Endodermal cell (in vitro differentiated cells): ENCODE data around the gene KLF15. TPM values are rescaled to one million over a fixed set of nuclear protein-coding genes. Genes with fewer than 3 reads are reported as not detected.

Experiments used
- DNase-seq: peaks from one replicate; pipeline ENCODE4 v3.0.0-alpha.2; 2017
- H3K27ac ChIP-seq: 2 replicates; pipeline ENCODE4 v1.5.1; 2013; ENCODE audit warnings: mild to moderate bottlenecking, low read depth, low read length, moderate library complexity
- H3K27me3 ChIP-seq: 2 replicates; pipeline ENCODE4 v1.6.1; 2013; ENCODE audit warnings: mild to moderate bottlenecking, low read length, moderate library complexity; ENCODE audit not compliant: insufficient read depth, control insufficient read depth, poor library complexity, severe bottlenecking
- H3K36me3 ChIP-seq: 2 replicates; pipeline ENCODE4 v1.7.0; 2013; ENCODE audit warnings: mild to moderate bottlenecking, low read length, moderate library complexity; ENCODE audit not compliant: control insufficient read depth, insufficient read depth
- H3K4me1 ChIP-seq: one replicate; pipeline ENCODE4 v1.7.0; 2013; ENCODE audit warnings: low read length; ENCODE audit not compliant: control insufficient read depth, insufficient read depth
- H3K4me3 ChIP-seq: 2 replicates; pipeline ENCODE4 v1.5.1; 2013; ENCODE audit warnings: mild to moderate bottlenecking, low read length, moderate library complexity
- H3K9ac ChIP-seq: 2 replicates; pipeline ENCODE4 v1.6.1; 2013; ENCODE audit warnings: mild to moderate bottlenecking, low read length, moderate library complexity; ENCODE audit not compliant: poor library complexity, severe bottlenecking; ENCODE audit errors: extremely low read depth
- H3K9me3 ChIP-seq: 2 replicates; pipeline ENCODE4 v1.6.1; 2013; ENCODE audit warnings: mild to moderate bottlenecking, low read length, moderate library complexity; ENCODE audit not compliant: control insufficient read depth
- H3K27ac Mint-ChIP-seq: 2 replicates; pipeline ENCODE4 v1.8.0; 2020; ENCODE audit warnings: mixed read lengths
- H3K27me3 Mint-ChIP-seq: 2 replicates; pipeline ENCODE4 v1.8.0; 2021; ENCODE audit warnings: mild to moderate bottlenecking, mixed read lengths; ENCODE audit not compliant: insufficient read depth
- H3K36me3 Mint-ChIP-seq: 2 replicates; pipeline ENCODE4 v1.8.0; 2020; ENCODE audit warnings: low read depth, mixed read lengths
- H3K4me1 Mint-ChIP-seq: 2 replicates; pipeline ENCODE4 v1.8.0; 2020; ENCODE audit warnings: mixed read lengths
- H3K4me3 Mint-ChIP-seq: 2 replicates; pipeline ENCODE4 v1.8.0; 2020; ENCODE audit warnings: mild to moderate bottlenecking, moderate library complexity, mixed read lengths
- H3K9me3 Mint-ChIP-seq: 2 replicates; pipeline ENCODE4 v1.8.0; 2020; ENCODE audit warnings: mild to moderate bottlenecking, mixed read lengths
- CTCF ChIP-seq: fragments of 200-600 bp; sonication (generic); conservative IDR thresholded peaks from 2 replicates; pipeline ENCODE4 v1.5.0; 2021; ENCODE audit warnings: antibody characterized with exemption, mild to moderate bottlenecking
- WGBS, 2 experiments: methylation state at CpG; one replicate each; pipeline versions ENCODE4 v1.1.5 to v1.1.7; 2013; ENCODE audit warnings: missing lambda C conversion rate in 2 of 2, mixed read lengths in 1 of 2; ENCODE audit not compliant: insufficient coverage in 1 of 2, insufficient read length in 1 of 2; 5-methylcytosine and 5-hydroxymethylcytosine counted together
- total RNA-seq, 2 donors: library from RNA; stranded (reverse); fragmentation: NEBNext Ultra II Directional in 1 of 2; extraction: Animal tissue kit (Norgen Biotek cat#: 25700) in 1 of 2; gene quantifications; 2 replicates in 1 of 2; 3 replicates in 1 of 2; pipeline ENCODE4 v1.2.1, GENCODE V29; 2021

Gene KLF15
- total RNA-seq, 2 donors from 2014 or later, result 20.7 to 31.1 TPM

GRCh38 chr3:126343649-126344035, 13.6 kb downstream of the KLF15 start:
- TF ChIP-seq CTCF, result no peak
- H3K27ac ChIP-seq, result no peak overlapping the region

DNA sequence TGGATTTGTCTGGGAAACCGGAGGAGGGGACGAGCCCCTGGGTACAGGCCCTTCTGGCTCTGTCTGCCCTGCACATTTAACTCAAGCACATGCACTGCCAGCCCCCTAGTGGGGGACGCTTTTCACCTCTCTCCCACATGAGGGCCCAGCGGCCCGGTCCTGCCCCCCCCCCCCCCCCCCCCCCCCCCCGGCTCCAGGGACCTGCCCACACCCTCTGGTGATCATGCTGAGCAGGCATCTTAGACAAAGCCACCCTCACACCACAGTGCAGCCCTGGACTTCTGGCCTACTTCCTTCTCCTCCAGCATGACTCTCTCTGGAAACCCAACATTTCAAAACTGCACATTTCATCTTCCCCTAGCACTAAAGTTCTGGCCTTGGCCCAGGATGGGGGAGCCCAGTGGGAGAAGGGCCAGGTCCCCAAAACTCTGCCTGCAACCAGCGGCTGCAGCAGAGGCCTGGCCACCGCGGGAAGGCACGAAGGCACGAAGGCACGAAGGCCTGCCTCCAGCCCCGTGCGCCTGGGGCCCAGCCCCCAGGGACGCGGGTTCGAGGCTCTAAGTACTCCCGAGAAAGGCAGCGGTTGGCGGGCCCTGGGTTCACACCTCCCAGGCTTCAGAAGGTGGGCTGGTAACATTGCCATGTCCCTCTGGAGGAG, 14.1 kb downstream of the KLF15 start:
- Histone ChIP-seq H3K36me3 (no peaks in the 10 kb centered on the region), H3K4me3 (no peak overlapping the region), H3K9me3 (no peaks in the 10 kb centered on the region), H3K9ac (no peak overlapping the region), H3K27ac (no peak overlapping the region), H3K4me1 (no peaks in the 10 kb centered on the region), H3K27me3 (no peaks in the 10 kb centered on the region)
- H3K9me3 Mint-ChIP-seq, result no peaks in the 10 kb centered on the region
- H3K4me1 Mint-ChIP-seq, result peaks cover 4% of the 10 kb centered on the region
- no peak overlapping the region for H3K27ac Mint-ChIP-seq
- H3K4me3 Mint-ChIP-seq, result no peak overlapping the region
- TF ChIP-seq CTCF, result peak; percentile 56
- WGBS, 2 experiments, result 94 to 96% methylated on average over 6 to 16 of the region's 20 CpGs
- H3K27me3 Mint-ChIP-seq, result no peaks in the 10 kb centered on the region
- peak; percentile 86 for DNase-seq
- H3K36me3 Mint-ChIP-seq, result peaks cover 4% of the 10 kb centered on the region

More at GRCh38 chr3:126343649-126344035, 13.6 kb downstream of the KLF15 start:
- Histone ChIP-seq H3K9ac (no peak overlapping the region), H3K4me1 (no peaks in the 10 kb centered on the region), H3K36me3 (no peaks in the 10 kb centered on the region), H3K9me3 (no peaks in the 10 kb centered on the region), H3K27me3 (no peaks in the 10 kb centered on the region), H3K4me3 (no peak overlapping the region)
- Mint-ChIP-seq H3K27ac (no peak overlapping the region), H3K36me3 (peaks cover 8% of the 10 kb centered on the region), H3K4me1 (peaks cover 4% of the 10 kb centered on the region), H3K9me3 (no peaks in the 10 kb centered on the region), H3K4me3 (no peak overlapping the region), H3K27me3 (no peaks in the 10 kb centered on the region)
- DNase-seq, result peak; percentile 44
- 97% methylated on average over 23 to 32 of the region's 32 CpGs for WGBS, 2 experiments

- Mint-ChIP-seq H3K4me3 (no peak overlapping the region), H3K27me3 (no peaks in the 10 kb centered on the region), H3K4me1 (peaks cover 4% of the 10 kb centered on the region), H3K9me3 (no peaks in the 10 kb centered on the region), H3K36me3 (peaks cover 4% of the 10 kb centered on the region), H3K27ac (peak overlapping the region; percentile 17)
- no peaks in the 10 kb centered on the region for H3K9me3 ChIP-seq
- H3K4me3 ChIP-seq, result no peak overlapping the region
- H3K9ac ChIP-seq, result no peak overlapping the region
- H3K36me3 ChIP-seq, result no peaks in the 10 kb centered on the region
- WGBS, 2 experiments, result 95 to 97% methylated on average over 6 to 9 of the region's 9 CpGs
- TF ChIP-seq CTCF, result no peak
- H3K4me1 ChIP-seq, result no peaks in the 10 kb centered on the region
- DNase-seq, result peak; percentile 48
- H3K27ac ChIP-seq, result no peak overlapping the region
- H3K27me3 ChIP-seq, result no peaks in the 10 kb centered on the region
Observed at GRCh38 chr3:126342211-126342610, 15.0 kb downstream of the KLF15 start.
